ENCODE measurements around the gene NLGN4X. TPM values are rescaled to one million over a fixed set of nuclear protein-coding genes. Genes with fewer than 3 reads are reported as not detected.

The NLGN4X gene
- total RNA-seq, 4 donors from 2014 or later: 6.2 to 42.5 (median 11.8) TPM

- DNase-seq: no peak
- Histone ChIP-seq H3K27ac (no peak overlapping the region), H3K9me3 (no peaks in the 10 kb centered on the region), H3K27me3 (no peaks in the 10 kb centered on the region), H3K4me1 (no peaks in the 10 kb centered on the region), H3K4me3 (no peak overlapping the region), H3K36me3 (no peaks in the 10 kb centered on the region)
- no peak for TF ChIP-seq CTCF (IDR thresholded peaks at IDR 0.05)
- no peak for TF ChIP-seq POLR2A (IDR thresholded peaks at IDR 0.05)
- intact Hi-C loops (cut with DNase I; ENCODE audit: low total_unique reads): no loop called here
Measured at GRCh38 chrX:5876984-5877596, 351.6 kb downstream of the NLGN4X start.

- Histone ChIP-seq H3K36me3 (no peaks in the 10 kb centered on the region), H3K4me1 (no peaks in the 10 kb centered on the region), H3K4me3 (no peak overlapping the region), H3K27me3 (no peaks in the 10 kb centered on the region), H3K9me3 (no peaks in the 10 kb centered on the region), H3K27ac (no peak overlapping the region)
- TF ChIP-seq POLR2A (IDR thresholded peaks at IDR 0.05) (no peak), CTCF (IDR thresholded peaks at IDR 0.05) (no peak)
- intact Hi-C loops (cut with DNase I; ENCODE audit: low total_unique reads): no loop called here
- no peak for DNase-seq
Measured at GRCh38 chrX:5870238-5870637, 358.4 kb downstream of the NLGN4X start.

GRCh38 chrX:5869786-5870185, 358.9 kb downstream of the NLGN4X start:
- no peak for DNase-seq
- H3K9me3 ChIP-seq: no peaks in the 10 kb centered on the region
- no peaks in the 10 kb centered on the region for H3K4me1 ChIP-seq
- H3K36me3 ChIP-seq: no peaks in the 10 kb centered on the region
- TF ChIP-seq CTCF (IDR thresholded peaks at IDR 0.05) (no peak), POLR2A (IDR thresholded peaks at IDR 0.05) (no peak)
- H3K27me3 ChIP-seq: no peaks in the 10 kb centered on the region
- intact Hi-C loops (cut with DNase I; ENCODE audit: low total_unique reads): no loop called here
- H3K4me3 ChIP-seq: no peak overlapping the region
- no peak overlapping the region for H3K27ac ChIP-seq

- H3K9me3 ChIP-seq: no peaks in the 10 kb centered on the region
- no peak for TF ChIP-seq CTCF (IDR thresholded peaks at IDR 0.05)
- no peak for TF ChIP-seq POLR2A (IDR thresholded peaks at IDR 0.05)
- no peaks in the 10 kb centered on the region for H3K27me3 ChIP-seq
- no peak overlapping the region for H3K4me3 ChIP-seq
- H3K36me3 ChIP-seq: no peaks in the 10 kb centered on the region
- H3K4me1 ChIP-seq: no peaks in the 10 kb centered on the region
- intact Hi-C loops (cut with DNase I; ENCODE audit: low total_unique reads): no loop called here
- DNase-seq: no peak
- H3K27ac ChIP-seq: no peak overlapping the region
Measured at GRCh38 chrX:5867778-5868177, 360.9 kb downstream of the NLGN4X start.

- no peak for DNase-seq
- H3K4me3 ChIP-seq: no peak overlapping the region
- no peak overlapping the region for H3K27ac ChIP-seq
- TF ChIP-seq POLR2A (IDR thresholded peaks at IDR 0.05) (no peak), CTCF (IDR thresholded peaks at IDR 0.05) (no peak)
- no peaks in the 10 kb centered on the region for H3K27me3 ChIP-seq
- H3K9me3 ChIP-seq: no peaks in the 10 kb centered on the region
- H3K4me1 ChIP-seq: no peaks in the 10 kb centered on the region
- H3K36me3 ChIP-seq: no peaks in the 10 kb centered on the region
- intact Hi-C loops (cut with DNase I; ENCODE audit: low total_unique reads): no loop called here
Measured at GRCh38 chrX:5857232-5857631, 371.4 kb downstream of the NLGN4X start.

All from uterus (tissue), 4 donors.